ENCODE data around the gene ANGPTL2. TPM values are rescaled to one million over a fixed set of nuclear protein-coding genes. Genes with fewer than 3 reads are reported as not detected.

The ANGPTL2 gene
- total and polyA plus RNA-seq, 2 of the 4 experiments (the other 2 are of a cell fraction), result 9.5 to 25.1 TPM

DNA sequence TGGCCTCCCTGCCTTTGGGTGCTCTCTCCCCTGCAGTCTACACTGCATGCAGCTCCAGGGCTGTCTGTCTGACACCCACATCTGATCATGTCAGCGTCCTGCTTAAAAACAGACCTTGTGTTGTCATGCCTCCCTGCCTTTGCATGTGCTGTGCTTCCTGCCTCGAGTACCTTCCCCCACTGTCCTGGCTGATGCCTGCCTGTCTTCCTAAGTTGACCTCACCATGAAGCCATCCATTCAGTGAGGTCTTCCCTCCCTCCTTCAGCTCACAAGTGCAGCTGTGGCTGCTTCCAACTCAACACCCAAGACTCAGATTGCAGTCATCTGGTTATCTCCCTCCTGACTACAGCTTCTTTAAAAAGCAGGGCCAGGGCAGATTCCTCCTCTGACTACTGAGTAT, 5.5 kb downstream of the ANGPTL2 start:
- Histone ChIP-seq H3K36me3 (ENCODE audit: control insufficient read depth, insufficient read depth, low read length) (peaks cover 54% of the 10 kb centered on the region), H3K9me1 (ENCODE audit: insufficient read depth, low read length) (peaks cover 32% of the 10 kb centered on the region), H3K79me1 (ENCODE audit: low read depth in 1 of 2, low read length in 2 of 2) (peaks cover 37 to 78% of the 10 kb centered on the region in 2 experiments), H3K4me3 (ENCODE audit: insufficient read depth, low read depth, low read length) (no peak overlapping the region), H3K18ac (ENCODE audit: low read depth, low read length) (no peak overlapping the region), H3K9ac (ENCODE audit: low read depth, low read length) (no peak overlapping the region), H3K9me3 (ENCODE audit: control insufficient read depth, insufficient read depth, low read length) (no peaks in the 10 kb centered on the region), H2AFZ (replicated peaks; ENCODE audit: low read length, poor library complexity) (no peak overlapping the region), H3K4me1 (ENCODE audit: control insufficient read depth, insufficient read depth, low read length) (peaks cover 27% of the 10 kb centered on the region), H4K5ac (ENCODE audit: low read depth, low read length) (no peak overlapping the region), H3K23ac (ENCODE audit: low read depth, low read length) (peak overlapping the region; percentile 28; the same call in 1 of the 2 replicates), H2BK20ac (ENCODE audit: low read depth, low read length) (no peak overlapping the region), H2BK5ac (ENCODE audit: low read depth, low read length, poor library complexity, severe bottlenecking) (no peak overlapping the region), H3K27me3 (ENCODE audit: control insufficient read depth, insufficient read depth, low read length) (no peaks in the 10 kb centered on the region), H3K4ac (ENCODE audit: low read depth, low read length) (0 out of 2 replicates have a peak overlapping the region, but pooled peaks have one; percentile 9), H2BK120ac (ENCODE audit: low read depth, low read length) (no peak overlapping the region), H3K14ac (replicated peaks; ENCODE audit: low read depth, low read length) (peak overlapping the region; percentile 69), H3K4me2 (ENCODE audit: low read depth, low read length) (no peak overlapping the region), H4K20me1 (ENCODE audit: insufficient read depth, low read length) (peaks cover 55% of the 10 kb centered on the region), H3K56ac (ENCODE audit: extremely low read depth, insufficient read depth, low read length) (no peak overlapping the region), H3K27ac (ENCODE audit: insufficient read depth, low read length) (no peak overlapping the region), H4K91ac (ENCODE audit: insufficient read depth, low read depth, low read length) (no peak overlapping the region), H2BK15ac (ENCODE audit: low read depth, low read length) (no peak overlapping the region), H2AK9ac (replicated peaks; ENCODE audit: low read depth, low read length, poor library complexity) (no peak overlapping the region), H2AK5ac (ENCODE audit: low read depth, low read length) (no peak overlapping the region), H4K8ac (ENCODE audit: low read depth in 2 of 2, low read length in 2 of 2) (no peak overlapping the region)
- ATAC-seq (ENCODE audit: low read depth), result no peak
- TF ChIP-seq, protein P1, sequence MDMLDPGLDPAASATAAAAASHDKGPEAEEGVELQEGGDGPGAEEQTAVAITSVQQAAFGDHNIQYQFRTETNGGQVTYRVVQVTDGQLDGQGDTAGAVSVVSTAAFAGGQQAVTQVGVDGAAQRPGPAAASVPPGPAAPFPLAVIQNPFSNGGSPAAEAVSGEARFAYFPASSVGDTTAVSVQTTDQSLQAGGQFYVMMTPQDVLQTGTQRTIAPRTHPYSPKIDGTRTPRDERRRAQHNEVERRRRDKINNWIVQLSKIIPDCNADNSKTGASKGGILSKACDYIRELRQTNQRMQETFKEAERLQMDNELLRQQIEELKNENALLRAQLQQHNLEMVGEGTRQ (IDR thresholded peaks at IDR 0.05; ENCODE audit: low read depth, low read length), result no peak
- TF ChIP-seq BHLHE40 (IDR thresholded peaks at IDR 0.05; ENCODE audit: low read depth, low read length) (peak; percentile 20; the same call in 1 of the 2 replicates), CEBPB (IDR thresholded peaks at IDR 0.05; ENCODE audit: low read depth, low read length) (no peak), FOS (IDR thresholded peaks at IDR 0.05; ENCODE audit: low read depth, low read length) (no peak), RFX5 (IDR thresholded peaks at IDR 0.05; ENCODE audit: low read depth, low read length) (no peak), RCOR1 (IDR thresholded peaks at IDR 0.05; ENCODE audit: insufficient replicate concordance, low read length) (no peak), MAZ (IDR thresholded peaks at IDR 0.05; ENCODE audit: borderline replicate concordance, low read depth, low read length) (no peak), NFE2L2 (IDR thresholded peaks at IDR 0.05; ENCODE audit: low read depth, low read length) (no peak)
- 90% methylated on average over 2 of the region's 2 CpGs; no CpG with 5 or more reads in 1 of the 2 experiments for WGBS, 2 experiments (ENCODE audit: extremely low coverage in 2 of 2, insufficient read length in 1 of 2)
- POLR2A ChIA-PET (ENCODE audit: unreplicated experiment), result no interaction called here
- CTCF ChIA-PET, result interaction anchor here (0.7 kb wide), 1 partner anchor 25 kb away, joined by 3 read pairs; no protein-coding TSS in a partner anchor
- dilution Hi-C loops (cut with HindIII; ENCODE audit: low sequenced_read_pairs, unreplicated experiment) (no loop called here), intact Hi-C loops (cut with micrococcal nuclease) (no loop called here), in situ Hi-C loops (cut with MboI; ENCODE audit: low sequenced_read_pairs) (no loop called here)
- no TSS peak for BruUV-seq (replicated peaks)
- peak; percentile 67 for DNase-seq
